Activated B cell treated with CpG ODN at 0.5 μM for 24 hours (primary cell): ENCODE measurements around the gene S100A5. TPM values are rescaled to one million over a fixed set of nuclear protein-coding genes. Genes with fewer than 3 reads are reported as not detected.
A peak's percentile ranks its signal among the peaks of the same experiment; 100 is the strongest.

Experiments
- ATAC-seq: fragments of 200-7000 bp; cut with Tn5 transposase; one replicate; pipeline ENCODE4 v1.10.0; 2021; ENCODE audit warnings: low read depth, mild to moderate bottlenecking, moderate library complexity
- CTCF ChIA-PET: fragments of 350-600 bp; sonication (Branson Sonifier 250); formaldehyde crosslinking; loops from one replicate; lab custom pipeline; 2021; ENCODE audit warnings: antibody characterized with exemption; lab: Charles Lee
- POLR2A ChIA-PET: fragments of 350-600 bp; sonication (Branson Sonifier 250); formaldehyde crosslinking; loops from one replicate; lab custom pipeline; 2021; ENCODE audit warnings: antibody characterized with exemption; lab: Charles Lee
- DNase-seq: peaks from one replicate; pipeline ENCODE4 v3.0.0; 2022
- H3K27ac Mint-ChIP-seq: one replicate; pipeline ENCODE4 v1.8.0; 2020; ENCODE audit warnings: mixed read lengths
- H3K27me3 Mint-ChIP-seq: one replicate; pipeline ENCODE4 v1.8.0; 2021; ENCODE audit warnings: mixed read lengths
- H3K36me3 Mint-ChIP-seq: one replicate; pipeline ENCODE4 v1.8.0; 2021; ENCODE audit warnings: low read depth, mixed read lengths
- H3K4me1 Mint-ChIP-seq: one replicate; pipeline ENCODE4 v1.8.0; 2021; ENCODE audit warnings: mixed read lengths
- H3K4me3 Mint-ChIP-seq: one replicate; pipeline ENCODE4 v1.8.0; 2020; ENCODE audit warnings: mild to moderate bottlenecking, mixed read lengths
- H3K9me3 Mint-ChIP-seq: one replicate; pipeline ENCODE4 v1.8.0; 2020; ENCODE audit warnings: mixed read lengths
- CTCF ChIP-seq: fragments of 200-600 bp; IDR thresholded peaks from one replicate; pipeline ENCODE4 v1.8.0; 2022; ENCODE audit warnings: antibody characterized with exemption, mild to moderate bottlenecking
- intact Hi-C: fragments of 100-400 bp; cut with micrococcal nuclease; formaldehyde crosslinking; loops from one replicate; pipeline ENCODE4 v1.15.1; 2024
- total RNA-seq: library from RNA; stranded (reverse); gene quantifications from 2 replicates; pipeline ENCODE4 v1.2.3, GENCODE V29; 2022

Gene S100A5
- total RNA-seq, 1 donor from 2014 or later = 0.51 TPM

GRCh38 chr1:153533689-153534201 lies 7.0 kb downstream of the S100A5 start:
- intact Hi-C loops = loop anchor here (1.0 to 5.0 kb wide), 4 partner anchors 22 to 139 kb away; partner anchors contain the start of genes CHTOP and ILF2
- H3K4me3 Mint-ChIP-seq = no peak overlapping the region
- ATAC-seq (no peak), DNase-seq (no peak)
- H3K9me3 Mint-ChIP-seq = no peaks in the 10 kb centered on the region
- peaks cover 10% of the 10 kb centered on the region for H3K36me3 Mint-ChIP-seq
- H3K27me3 Mint-ChIP-seq = no peaks in the 10 kb centered on the region
- ChIA-PET POLR2A (interaction anchor here (1.0 to 7.9 kb wide), 5 partner anchors 8 to 101 kb away, joined by 3 to 115 read pairs (median 44); partner anchors contain the start of genes CHTOP, S100A2 and S100A4), CTCF (interaction anchor here (0.8 to 6.4 kb wide), 11 partner anchors 11 to 106 kb away, joined by 3 to 119 read pairs (median 6); partner anchors contain the start of genes S100A2 and S100A4)
- peak overlapping the region; percentile 24 for H3K27ac Mint-ChIP-seq
- peaks cover 45% of the 10 kb centered on the region for H3K4me1 Mint-ChIP-seq
- no peak for TF ChIP-seq CTCF

DNA sequence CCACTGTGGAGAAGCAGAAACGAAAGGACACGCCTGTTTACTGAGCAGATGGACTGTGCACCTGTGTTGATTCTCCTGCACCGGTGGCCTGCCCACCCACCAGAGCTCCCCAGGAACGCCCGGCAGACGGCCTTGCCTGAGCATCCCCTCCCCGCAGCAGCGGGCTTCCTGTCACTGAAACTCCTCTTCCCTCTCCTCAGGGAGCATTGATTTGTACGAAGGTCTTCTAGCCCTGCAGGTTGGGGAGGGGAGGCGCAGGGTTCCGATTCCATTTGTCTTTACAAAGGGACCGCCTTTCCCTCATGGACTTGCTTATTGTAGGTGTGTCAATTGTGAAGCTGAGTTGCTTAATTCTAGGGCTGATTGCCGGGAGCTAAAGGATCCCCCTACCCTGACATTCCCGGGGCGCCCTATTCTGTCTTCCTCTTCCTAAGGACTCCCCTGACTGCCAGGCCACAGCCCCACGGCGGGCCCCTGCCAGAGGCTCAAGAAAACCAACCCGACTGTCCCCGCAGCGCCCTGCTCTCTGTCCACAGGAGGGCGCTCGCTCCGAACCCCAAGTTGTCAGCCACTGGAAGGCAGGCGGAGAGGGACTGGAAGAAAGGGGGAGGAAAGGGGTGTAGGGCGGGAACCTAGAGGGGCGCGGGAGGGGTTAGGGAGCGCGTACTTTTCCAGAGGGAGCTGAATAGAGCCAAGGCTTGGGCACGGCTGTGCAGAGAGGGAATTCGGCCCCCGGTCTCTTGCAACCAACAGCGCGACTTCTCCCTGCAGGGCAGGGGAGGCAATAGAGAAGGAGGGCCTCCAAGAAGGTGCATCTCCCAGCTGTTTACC lies 7.8 kb downstream of the S100A5 start:
- ATAC-seq = peak; percentile 26
- Mint-ChIP-seq H3K36me3 (peaks cover 10% of the 10 kb centered on the region), H3K4me3 (peak overlapping the region; percentile 48), H3K27me3 (no peaks in the 10 kb centered on the region), H3K9me3 (no peaks in the 10 kb centered on the region), H3K4me1 (peaks cover 45% of the 10 kb centered on the region), H3K27ac (peak overlapping the region; percentile 13)
- no peak for TF ChIP-seq CTCF
- POLR2A ChIA-PET = interaction anchor here (0.6 to 7.9 kb wide), 11 partner anchors 7 to 147 kb away, joined by 3 to 115 read pairs (median 7); partner anchors contain the start of genes CHTOP, S100A2, S100A4 and S100A5
- CTCF ChIA-PET = interaction anchor here (0.8 to 6.4 kb wide), 13 partner anchors 12 to 107 kb away, joined by 3 to 119 read pairs (median 6); partner anchors contain the start of genes S100A2 and S100A4
- peak; percentile 60 for DNase-seq
- intact Hi-C loops = loop anchor here (1.0 to 5.0 kb wide), 4 partner anchors 22 to 139 kb away; partner anchors contain the start of genes CHTOP and ILF2

- peaks cover 10% of the 10 kb centered on the region for H3K36me3 Mint-ChIP-seq
- H3K4me3 Mint-ChIP-seq = no peak overlapping the region
- TF ChIP-seq CTCF = no peak
- ATAC-seq (no peak), DNase-seq (no peak)
- no peaks in the 10 kb centered on the region for H3K27me3 Mint-ChIP-seq
- intact Hi-C loops = loop anchor here (2.0 to 5.0 kb wide), 2 partner anchors 103 to 140 kb away; partner anchors contain the start of genes CHTOP and ILF2
- H3K4me1 Mint-ChIP-seq = peaks cover 45% of the 10 kb centered on the region
- no peaks in the 10 kb centered on the region for H3K9me3 Mint-ChIP-seq
- no peak overlapping the region for H3K27ac Mint-ChIP-seq
- CTCF ChIA-PET = interaction anchor here (0.9 to 6.4 kb wide), 10 partner anchors 11 to 103 kb away, joined by 3 to 119 read pairs (median 6); partner anchors contain the start of gene S100A2
- POLR2A ChIA-PET = interaction anchor here (0.6 to 7.9 kb wide), 10 partner anchors 8 to 454 kb away, joined by 3 to 115 read pairs (median 6); partner anchors contain the start of genes RAB13, S100A2, S100A4 and S100A5
Observed at GRCh38 chr1:153532181-153532580, 8.6 kb downstream of the S100A5 start.

DNA sequence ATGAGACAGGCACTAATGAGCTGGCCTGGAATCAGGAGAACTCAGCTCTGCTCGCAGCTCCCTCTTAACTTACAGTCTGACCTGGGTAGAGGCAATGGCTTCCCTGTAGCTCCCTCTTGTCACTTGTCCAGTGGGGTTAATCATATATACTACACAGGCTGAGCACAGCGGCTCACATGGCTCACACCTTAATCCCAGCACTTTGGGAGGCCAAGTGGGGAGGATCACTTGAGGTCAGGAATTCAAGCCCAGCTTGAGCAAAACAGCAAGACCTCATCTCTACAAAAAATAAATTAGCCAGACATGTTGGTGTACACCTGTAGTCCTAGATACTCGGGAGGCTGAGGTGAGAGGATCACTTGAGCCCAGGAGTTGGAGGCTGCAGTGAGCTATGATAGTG lies 9.1 kb downstream of the S100A5 start:
- ATAC-seq (no peak), DNase-seq (no peak)
- Mint-ChIP-seq H3K9me3 (no peaks in the 10 kb centered on the region), H3K4me3 (no peak overlapping the region), H3K4me1 (peaks cover 42% of the 10 kb centered on the region), H3K27ac (no peak overlapping the region), H3K27me3 (no peaks in the 10 kb centered on the region), H3K36me3 (peaks cover 10% of the 10 kb centered on the region)
- CTCF ChIA-PET = interaction anchor here (0.9 to 6.4 kb wide), 8 partner anchors 11 to 67 kb away, joined by 3 to 119 read pairs (median 8); partner anchors contain the start of gene S100A2
- POLR2A ChIA-PET = interaction anchor here (0.6 to 7.9 kb wide), 5 partner anchors 33 to 455 kb away, joined by 3 to 115 read pairs (median 7); partner anchors contain the start of genes RAB13 and S100A2
- intact Hi-C loops = loop anchor here (2.0 to 5.0 kb wide), 2 partner anchors 103 to 141 kb away; partner anchors contain the start of genes CHTOP and ILF2
- no peak for TF ChIP-seq CTCF
